ENCODE data around the gene PMEPA1. TPM values are rescaled to one million over a fixed set of nuclear protein-coding genes. Genes with fewer than 3 reads are reported as not detected.

The PMEPA1 gene
- total and polyA plus RNA-seq, 2 donors: 1.0 to 5.1 TPM

GRCh38 chr20:57716202-57716601 is 6.4 kb upstream of the PMEPA1 start:
- 88% methylated on average over 3 of the region's 3 CpGs for WGBS
- Histone ChIP-seq H3K27me3 (ENCODE audit: control insufficient read depth in 2 of 2, insufficient read depth in 1 of 2, low read length in 1 of 2) (peaks cover 21 to 50% of the 10 kb centered on the region in 2 donors), H3K27ac (ENCODE audit: low read depth in 1 of 2, low read length in 1 of 2) (no peak overlapping the region), H3K4me1 (ENCODE audit: control insufficient read depth in 2 of 2, insufficient read depth in 2 of 2, low read length in 2 of 2) (peaks cover 0 to 3% of the 10 kb centered on the region in 2 donors), H3K36me3 (ENCODE audit: control insufficient read depth in 2 of 2, insufficient read depth in 2 of 2, low read length in 1 of 2) (no peaks in the 10 kb centered on the region), H3K4me3 (ENCODE audit: low read length in 2 of 2) (no peak overlapping the region), H3K9me3 (ENCODE audit: control insufficient read depth in 2 of 2, insufficient read depth in 1 of 2, low read length in 1 of 2) (no peaks in the 10 kb centered on the region)
- no peak for DNase-seq (ENCODE audit: low read depth in 6 of 9, low spot score in 9 of 9)

GRCh38 chr20:57715268-57715904 is 5.6 kb upstream of the PMEPA1 start:
- no peak for DNase-seq (ENCODE audit: low read depth in 6 of 9, low spot score in 9 of 9)
- Histone ChIP-seq H3K4me1 (ENCODE audit: control insufficient read depth in 2 of 2, insufficient read depth in 2 of 2, low read length in 2 of 2) (peaks cover 7 to 9% of the 10 kb centered on the region in 2 donors), H3K27ac (ENCODE audit: low read depth in 1 of 2, low read length in 1 of 2) (no peak overlapping the region), H3K27me3 (ENCODE audit: control insufficient read depth in 2 of 2, insufficient read depth in 1 of 2, low read length in 1 of 2) (peaks cover 30 to 55% of the 10 kb centered on the region in 2 donors), H3K9me3 (ENCODE audit: control insufficient read depth in 2 of 2, insufficient read depth in 1 of 2, low read length in 1 of 2) (no peaks in the 10 kb centered on the region), H3K36me3 (ENCODE audit: control insufficient read depth in 2 of 2, insufficient read depth in 2 of 2, low read length in 1 of 2) (no peaks in the 10 kb centered on the region), H3K4me3 (ENCODE audit: low read length in 2 of 2) (no peak overlapping the region)
- WGBS: 96% methylated on average over 15 of the region's 15 CpGs

GRCh38 chr20:57714409-57715267 is 4.8 kb upstream of the PMEPA1 start:
- Histone ChIP-seq H3K27ac (ENCODE audit: low read depth in 1 of 2, low read length in 1 of 2) (no peak overlapping the region), H3K4me3 (ENCODE audit: low read length in 2 of 2) (no peak overlapping the region), H3K36me3 (ENCODE audit: control insufficient read depth in 2 of 2, insufficient read depth in 2 of 2, low read length in 1 of 2) (no peaks in the 10 kb centered on the region), H3K9me3 (ENCODE audit: control insufficient read depth in 2 of 2, insufficient read depth in 1 of 2, low read length in 1 of 2) (no peaks in the 10 kb centered on the region), H3K27me3 (ENCODE audit: control insufficient read depth in 2 of 2, insufficient read depth in 1 of 2, low read length in 1 of 2) (peaks cover 31 to 55% of the 10 kb centered on the region in 2 donors), H3K4me1 (ENCODE audit: control insufficient read depth in 2 of 2, insufficient read depth in 2 of 2, low read length in 2 of 2) (peaks cover 7 to 9% of the 10 kb centered on the region in 2 donors)
- no peak for DNase-seq (ENCODE audit: low read depth in 6 of 9, low spot score in 9 of 9)
- 96% methylated on average over 23 of the region's 23 CpGs for WGBS

GRCh38 chr20:57713951-57714350 is 4.1 kb upstream of the PMEPA1 start:
- H3K27ac ChIP-seq (ENCODE audit: low read depth in 1 of 2, low read length in 1 of 2): no peak overlapping the region
- no peaks in the 10 kb centered on the region for H3K36me3 ChIP-seq (ENCODE audit: control insufficient read depth in 2 of 2, insufficient read depth in 2 of 2, low read length in 1 of 2)
- H3K4me1 ChIP-seq (ENCODE audit: control insufficient read depth in 2 of 2, insufficient read depth in 2 of 2, low read length in 2 of 2): peaks cover 9% of the 10 kb centered on the region in 2 donors
- no peak for DNase-seq (ENCODE audit: low read depth in 6 of 9, low spot score in 9 of 9)
- no peak overlapping the region for H3K4me3 ChIP-seq (ENCODE audit: low read length in 2 of 2)
- H3K27me3 ChIP-seq (ENCODE audit: control insufficient read depth in 2 of 2, insufficient read depth in 1 of 2, low read length in 1 of 2): peaks cover 35 to 52% of the 10 kb centered on the region in 2 donors
- 96% methylated on average over 8 of the region's 8 CpGs for WGBS
- H3K9me3 ChIP-seq (ENCODE audit: control insufficient read depth in 2 of 2, insufficient read depth in 1 of 2, low read length in 1 of 2): no peaks in the 10 kb centered on the region

- no peak for DNase-seq (ENCODE audit: low read depth in 6 of 9, low spot score in 9 of 9)
- 92% methylated on average over 10 of the region's 10 CpGs for WGBS
- H3K4me1 ChIP-seq (ENCODE audit: control insufficient read depth in 2 of 2, insufficient read depth in 2 of 2, low read length in 2 of 2): peaks cover 7 to 11% of the 10 kb centered on the region in 2 donors
These were observed 3.7 kb upstream of the PMEPA1 start for GRCh38 chr20:57713505-57713903.

GRCh38 chr20:57712851-57713504 is 3.2 kb upstream of the PMEPA1 start:
- Histone ChIP-seq H3K36me3 (ENCODE audit: control insufficient read depth in 2 of 2, insufficient read depth in 2 of 2, low read length in 1 of 2) (no peaks in the 10 kb centered on the region), H3K9me3 (ENCODE audit: control insufficient read depth in 2 of 2, insufficient read depth in 1 of 2, low read length in 1 of 2) (no peaks in the 10 kb centered on the region), H3K27ac (ENCODE audit: low read depth in 1 of 2, low read length in 1 of 2) (no peak overlapping the region), H3K27me3 (ENCODE audit: control insufficient read depth in 2 of 2, insufficient read depth in 1 of 2, low read length in 1 of 2) (peaks cover 42 to 53% of the 10 kb centered on the region in 2 donors), H3K4me3 (ENCODE audit: low read length in 2 of 2) (no peak overlapping the region), H3K4me1 (ENCODE audit: control insufficient read depth in 2 of 2, insufficient read depth in 2 of 2, low read length in 2 of 2) (peaks cover 6 to 11% of the 10 kb centered on the region in 2 donors)
- DNase-seq (ENCODE audit: low read depth in 6 of 9, low spot score in 9 of 9): no peak
- 90% methylated on average over 5 of the region's 5 CpGs for WGBS

More at GRCh38 chr20:57713505-57713903, 3.7 kb upstream of the PMEPA1 start:
- Histone ChIP-seq H3K27ac (ENCODE audit: low read depth in 1 of 2, low read length in 1 of 2) (no peak overlapping the region), H3K4me3 (ENCODE audit: low read length in 2 of 2) (no peak overlapping the region), H3K36me3 (ENCODE audit: control insufficient read depth in 2 of 2, insufficient read depth in 2 of 2, low read length in 1 of 2) (no peaks in the 10 kb centered on the region), H3K27me3 (ENCODE audit: control insufficient read depth in 2 of 2, insufficient read depth in 1 of 2, low read length in 1 of 2) (peaks cover 37 to 52% of the 10 kb centered on the region in 2 donors), H3K9me3 (ENCODE audit: control insufficient read depth in 2 of 2, insufficient read depth in 1 of 2, low read length in 1 of 2) (no peaks in the 10 kb centered on the region)

- DNase-seq (ENCODE audit: low read depth in 6 of 9, low spot score in 9 of 9): no peak
- no peak overlapping the region for H3K27ac ChIP-seq (ENCODE audit: low read depth in 1 of 2, low read length in 1 of 2)
- peaks cover 6 to 11% of the 10 kb centered on the region in 2 donors for H3K4me1 ChIP-seq (ENCODE audit: control insufficient read depth in 2 of 2, insufficient read depth in 2 of 2, low read length in 2 of 2)
- H3K36me3 ChIP-seq (ENCODE audit: control insufficient read depth in 2 of 2, insufficient read depth in 2 of 2, low read length in 1 of 2): no peaks in the 10 kb centered on the region
- peaks cover 44 to 53% of the 10 kb centered on the region in 2 donors for H3K27me3 ChIP-seq (ENCODE audit: control insufficient read depth in 2 of 2, insufficient read depth in 1 of 2, low read length in 1 of 2)
- 90% methylated on average over 9 of the region's 9 CpGs for WGBS
- H3K9me3 ChIP-seq (ENCODE audit: control insufficient read depth in 2 of 2, insufficient read depth in 1 of 2, low read length in 1 of 2): no peaks in the 10 kb centered on the region
- H3K4me3 ChIP-seq (ENCODE audit: low read length in 2 of 2): no peak overlapping the region
These were observed 2.5 kb upstream of the PMEPA1 start for GRCh38 chr20:57712341-57712740.

GRCh38 chr20:57711826-57712225 is 2.0 kb upstream of the PMEPA1 start:
- no peak overlapping the region for H3K27ac ChIP-seq (ENCODE audit: low read depth in 1 of 2, low read length in 1 of 2)
- DNase-seq (ENCODE audit: low read depth in 6 of 9, low spot score in 9 of 9): no peak
- WGBS: 93% methylated on average over 7 of the region's 7 CpGs
- no peaks in the 10 kb centered on the region for H3K36me3 ChIP-seq (ENCODE audit: control insufficient read depth in 2 of 2, insufficient read depth in 2 of 2, low read length in 1 of 2)
- H3K9me3 ChIP-seq (ENCODE audit: control insufficient read depth in 2 of 2, insufficient read depth in 1 of 2, low read length in 1 of 2): no peaks in the 10 kb centered on the region
- peaks cover 6 to 11% of the 10 kb centered on the region in 2 donors for H3K4me1 ChIP-seq (ENCODE audit: control insufficient read depth in 2 of 2, insufficient read depth in 2 of 2, low read length in 2 of 2)
- no peak overlapping the region for H3K4me3 ChIP-seq (ENCODE audit: low read length in 2 of 2)
- H3K27me3 ChIP-seq (ENCODE audit: control insufficient read depth in 2 of 2, insufficient read depth in 1 of 2, low read length in 1 of 2): peaks cover 46 to 58% of the 10 kb centered on the region in 2 donors

- no peaks in the 10 kb centered on the region for H3K9me3 ChIP-seq (ENCODE audit: control insufficient read depth in 2 of 2, insufficient read depth in 1 of 2, low read length in 1 of 2)
- H3K36me3 ChIP-seq (ENCODE audit: control insufficient read depth in 2 of 2, insufficient read depth in 2 of 2, low read length in 1 of 2): no peaks in the 10 kb centered on the region
- H3K27me3 ChIP-seq (ENCODE audit: control insufficient read depth in 2 of 2, insufficient read depth in 1 of 2, low read length in 1 of 2): peaks cover 46 to 61% of the 10 kb centered on the region in 2 donors
- H3K27ac ChIP-seq (ENCODE audit: low read depth in 1 of 2, low read length in 1 of 2): no peak overlapping the region
- H3K4me1 ChIP-seq (ENCODE audit: control insufficient read depth in 2 of 2, insufficient read depth in 2 of 2, low read length in 2 of 2): peaks cover 6 to 11% of the 10 kb centered on the region in 2 donors
- no peak overlapping the region for H3K4me3 ChIP-seq (ENCODE audit: low read length in 2 of 2)
- DNase-seq (ENCODE audit: low read depth in 6 of 9, low spot score in 9 of 9): no peak
- 90% methylated on average over 8 of the region's 8 CpGs for WGBS
These were observed 1.5 kb upstream of the PMEPA1 start for GRCh38 chr20:57711311-57711712.

Data from thymus (tissue), 11 donors.